ENCODE results near the gene COA1.
"Not testable (repeated sequence)": the region's sequence is repeated elsewhere in the genome, so short reads cannot be mapped to it uniquely, and the experiment has no call there.

The COA1 gene, protein sequence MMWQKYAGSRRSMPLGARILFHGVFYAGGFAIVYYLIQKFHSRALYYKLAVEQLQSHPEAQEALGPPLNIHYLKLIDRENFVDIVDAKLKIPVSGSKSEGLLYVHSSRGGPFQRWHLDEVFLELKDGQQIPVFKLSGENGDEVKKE

DNA sequence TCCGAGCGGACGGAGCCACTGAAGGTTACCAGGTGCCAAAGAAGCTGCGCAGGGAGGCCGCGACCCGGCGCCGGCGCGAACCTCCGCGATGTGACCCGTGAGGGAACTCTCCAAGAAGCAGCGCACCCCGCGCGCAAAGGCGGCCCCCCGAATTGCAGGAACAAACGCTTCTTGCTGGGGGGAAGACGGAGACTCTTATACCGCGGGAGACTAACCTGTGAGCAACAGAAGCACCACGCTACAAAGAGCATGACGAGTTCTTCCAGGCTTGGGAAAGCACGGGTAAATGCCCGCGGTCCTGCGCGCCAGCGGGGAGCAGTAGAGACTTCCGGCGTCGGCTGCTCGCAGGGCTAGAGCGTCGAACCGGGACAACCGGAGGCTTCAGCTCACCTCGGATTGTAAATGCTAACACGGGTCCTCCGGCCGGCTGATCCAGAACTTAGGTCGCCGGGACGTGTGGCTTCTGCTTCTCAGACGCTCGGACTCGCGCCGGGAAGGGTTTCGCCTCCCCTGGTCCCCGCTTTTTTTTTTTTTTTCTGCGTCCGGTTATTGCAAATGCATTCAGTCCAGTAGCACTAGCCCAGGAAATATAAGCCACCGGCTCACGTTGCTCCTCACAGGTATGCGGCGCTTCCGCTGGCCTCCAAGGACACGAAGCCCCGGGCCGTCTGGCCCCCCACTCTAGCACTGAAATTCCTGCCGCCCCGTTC lies at the start of gene COA1:
COA1 (minus strand) TSS at position 310 of the 710 bp plus-strand sequence. CDS start 80,909 bp downstream, outside the sequence.
- Histone ChIP-seq H3K4me3 (ENCODE audit: severe bottlenecking) (peak within 1 kb of the TSS; percentile 92), H3K27ac (ENCODE audit: poor library complexity, severe bottlenecking) (peak within 1 kb of the TSS; percentile 68), H3K9me3 (ENCODE audit: severe bottlenecking) (no peaks in the 10 kb centered on the region), H3K4me1 (ENCODE audit: insufficient read depth, poor library complexity, severe bottlenecking) (peaks cover 18% of the 10 kb centered on the region), H3K36me3 (ENCODE audit: low read depth) (peaks cover 7% of the 10 kb centered on the region; the same call in 1 of the 2 replicates), H3K27me3 (ENCODE audit: insufficient read depth, poor library complexity, severe bottlenecking) (no peaks in the 10 kb centered on the region)
- DNase-seq (ENCODE audit: low spot score): peak; percentile 83
- ATAC-seq (ENCODE audit: low read depth): peak; percentile 96
- TF ChIP-seq CTCF (IDR thresholded peaks at IDR 0.05; ENCODE audit: poor library complexity, severe bottlenecking): no peak

DNA sequence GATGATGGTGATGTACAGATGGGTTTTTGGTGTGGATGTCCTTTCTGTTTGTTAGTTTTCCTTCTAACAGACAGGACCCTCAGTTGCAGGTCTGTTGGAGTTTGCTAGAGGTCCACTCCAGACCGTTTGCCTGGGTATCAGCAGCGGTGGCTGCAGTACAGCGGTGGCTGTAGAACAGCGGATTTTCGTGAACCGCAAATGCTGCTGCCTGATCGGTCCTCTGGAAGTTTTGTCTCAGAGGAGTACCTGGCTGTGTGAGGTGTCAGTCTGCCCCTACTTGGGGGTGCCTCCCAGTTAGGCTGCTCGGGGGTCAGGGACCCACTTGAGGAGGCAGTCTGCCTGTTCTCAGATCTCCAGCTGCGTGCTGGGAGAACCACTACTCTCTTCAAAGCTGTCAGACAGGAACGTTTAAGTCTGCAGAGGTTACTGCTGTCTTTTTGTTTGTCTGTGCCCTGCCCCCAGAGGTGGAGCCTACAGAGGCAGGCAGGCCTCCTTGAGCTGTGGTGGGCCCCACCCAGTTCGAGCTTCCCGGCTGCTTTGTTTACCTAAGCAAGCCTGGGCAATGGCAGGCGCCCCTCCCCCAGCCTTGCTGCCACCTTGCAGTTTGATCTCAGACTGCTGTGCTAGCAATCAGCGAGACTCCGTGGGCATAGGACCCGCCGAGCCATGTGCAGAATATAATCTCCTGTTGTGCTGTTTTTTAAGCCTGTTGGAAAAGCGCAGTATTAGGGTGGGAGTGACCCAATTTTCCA lies 49.1 kb upstream of the COA1 start:
- DNase-seq (ENCODE audit: low spot score); ATAC-seq (ENCODE audit: low read depth); H3K27me3 ChIP-seq (ENCODE audit: insufficient read depth, poor library complexity, severe bottlenecking): not testable (repeated sequence)

GRCh38 chr7:43775255-43775654 lies 45.9 kb upstream of the COA1 start:
- ATAC-seq (ENCODE audit: low read depth); H3K27ac ChIP-seq (ENCODE audit: poor library complexity, severe bottlenecking); DNase-seq (ENCODE audit: low spot score); H3K4me3 ChIP-seq (ENCODE audit: severe bottlenecking); H3K9me3 ChIP-seq (ENCODE audit: severe bottlenecking); H3K27me3 ChIP-seq (ENCODE audit: insufficient read depth, poor library complexity, severe bottlenecking): not testable (repeated sequence)
- peaks cover 19% of the 10 kb centered on the region for H3K36me3 ChIP-seq (ENCODE audit: low read depth)
- H3K4me1 ChIP-seq (ENCODE audit: insufficient read depth, poor library complexity, severe bottlenecking): peaks cover 12% of the 10 kb centered on the region

More for the DNA sequence above, 49.1 kb upstream of the COA1 start:
- H3K27ac ChIP-seq (ENCODE audit: poor library complexity, severe bottlenecking): peak overlapping the region; percentile 33
- peaks cover 15% of the 10 kb centered on the region for H3K36me3 ChIP-seq (ENCODE audit: low read depth)
- H3K4me3 ChIP-seq (ENCODE audit: severe bottlenecking); H3K9me3 ChIP-seq (ENCODE audit: severe bottlenecking): not testable (repeated sequence)
- peaks cover 20% of the 10 kb centered on the region for H3K4me1 ChIP-seq (ENCODE audit: insufficient read depth, poor library complexity, severe bottlenecking)

- H3K27ac ChIP-seq (ENCODE audit: poor library complexity, severe bottlenecking); H3K4me1 ChIP-seq (ENCODE audit: insufficient read depth, poor library complexity, severe bottlenecking); H3K27me3 ChIP-seq (ENCODE audit: insufficient read depth, poor library complexity, severe bottlenecking); DNase-seq (ENCODE audit: low spot score); ATAC-seq (ENCODE audit: low read depth); H3K4me3 ChIP-seq (ENCODE audit: severe bottlenecking); H3K9me3 ChIP-seq (ENCODE audit: severe bottlenecking): not testable (repeated sequence)
- peaks cover 17% of the 10 kb centered on the region for H3K36me3 ChIP-seq (ENCODE audit: low read depth)
Measured at GRCh38 chr7:43773268-43773667, 43.9 kb upstream of the COA1 start.

GRCh38 chr7:43771573-43771972 lies 42.2 kb upstream of the COA1 start:
- DNase-seq (ENCODE audit: low spot score) (no peak), ATAC-seq (ENCODE audit: low read depth) (no peak)
- H3K9me3 ChIP-seq (ENCODE audit: severe bottlenecking): no peaks in the 10 kb centered on the region
- no peaks in the 10 kb centered on the region for H3K27me3 ChIP-seq (ENCODE audit: insufficient read depth, poor library complexity, severe bottlenecking)
- no peak for TF ChIP-seq CTCF (IDR thresholded peaks at IDR 0.05; ENCODE audit: poor library complexity, severe bottlenecking)
- no peak overlapping the region for H3K4me3 ChIP-seq (ENCODE audit: severe bottlenecking)
- H3K27ac ChIP-seq (ENCODE audit: poor library complexity, severe bottlenecking): no peak overlapping the region
- no peaks in the 10 kb centered on the region for H3K4me1 ChIP-seq (ENCODE audit: insufficient read depth, poor library complexity, severe bottlenecking)
- peaks cover 17% of the 10 kb centered on the region for H3K36me3 ChIP-seq (ENCODE audit: low read depth)

DNA sequence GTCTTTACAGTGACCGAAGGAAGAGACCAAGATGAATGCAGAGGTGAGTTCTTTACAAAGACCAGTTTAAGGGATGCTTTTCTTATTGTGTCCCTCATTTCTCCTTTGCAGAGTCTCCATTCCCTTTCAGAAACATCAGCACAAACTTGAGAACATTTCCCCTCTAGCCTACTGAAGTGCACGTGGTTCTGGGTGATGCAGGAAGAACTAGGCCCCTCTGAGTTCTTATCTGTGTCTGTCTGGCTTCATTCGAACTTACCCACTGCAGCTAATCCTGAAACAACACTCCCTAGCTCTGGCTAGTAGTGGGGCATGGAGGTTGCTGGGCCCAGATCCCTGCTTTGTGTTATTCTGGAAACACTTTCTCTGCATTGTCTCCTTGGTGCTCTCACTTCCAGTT lies 41.8 kb upstream of the COA1 start:
- ATAC-seq (ENCODE audit: low read depth): no peak
- no peak for TF ChIP-seq CTCF (IDR thresholded peaks at IDR 0.05; ENCODE audit: poor library complexity, severe bottlenecking)
- Histone ChIP-seq H3K27ac (ENCODE audit: poor library complexity, severe bottlenecking) (no peak overlapping the region), H3K27me3 (ENCODE audit: insufficient read depth, poor library complexity, severe bottlenecking) (no peaks in the 10 kb centered on the region), H3K36me3 (ENCODE audit: low read depth) (peaks cover 17% of the 10 kb centered on the region), H3K4me3 (ENCODE audit: severe bottlenecking) (no peak overlapping the region), H3K9me3 (ENCODE audit: severe bottlenecking) (no peaks in the 10 kb centered on the region), H3K4me1 (ENCODE audit: insufficient read depth, poor library complexity, severe bottlenecking) (no peaks in the 10 kb centered on the region)
- no peak for DNase-seq (ENCODE audit: low spot score)
